Stimulated activated CD4-positive, alpha-beta T cell treated with anti-CD3 and anti-CD28 coated beads, Interleukin-15, amount 100 ng/mL, for 48 hours (primary cell): ENCODE measurements around the gene APC2.

Experiments
- DNase-seq, 2 donors: peaks; one replicate each; pipeline ENCODE4 v3.0.0-alpha.2; 2020; ENCODE audit warnings: low read depth in 2 of 2

APC2 gene

GRCh38 chr19:1465191-1466016 lies 15.5 kb downstream of the APC2 start:
- no peak for DNase-seq

GRCh38 chr19:1466018-1466460 lies 16.1 kb downstream of the APC2 start:
- no peak for DNase-seq

DNA sequence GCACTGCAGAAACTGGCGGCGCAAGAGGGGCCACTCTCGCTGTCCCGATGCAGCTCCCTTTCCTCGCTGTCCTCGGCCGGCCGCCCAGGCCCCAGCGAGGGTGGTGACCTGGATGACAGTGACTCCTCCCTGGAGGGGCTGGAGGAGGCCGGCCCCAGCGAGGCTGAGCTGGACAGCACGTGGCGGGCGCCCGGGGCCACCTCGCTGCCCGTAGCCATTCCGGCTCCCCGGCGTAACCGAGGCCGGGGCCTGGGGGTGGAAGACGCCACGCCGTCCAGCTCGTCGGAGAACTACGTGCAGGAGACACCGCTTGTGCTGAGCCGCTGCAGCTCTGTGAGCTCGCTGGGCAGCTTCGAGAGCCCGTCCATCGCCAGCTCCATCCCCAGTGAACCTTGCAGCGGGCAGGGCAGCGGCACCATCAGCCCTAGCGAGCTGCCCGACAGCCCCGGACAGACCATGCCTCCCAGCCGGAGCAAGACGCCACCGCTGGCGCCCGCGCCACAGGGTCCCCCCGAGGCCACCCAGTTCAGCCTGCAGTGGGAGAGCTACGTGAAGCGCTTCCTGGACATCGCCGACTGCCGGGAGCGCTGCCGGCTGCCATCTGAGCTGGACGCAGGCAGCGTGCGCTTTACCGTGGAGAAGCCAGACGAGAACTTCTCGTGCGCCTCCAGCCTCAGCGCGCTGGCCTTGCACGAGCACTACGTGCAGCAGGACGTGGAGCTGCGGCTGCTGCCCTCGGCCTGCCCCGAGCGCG lies 16.7 kb downstream of the APC2 start:
- no peak for DNase-seq

GRCh38 chr19:1467215-1467489 lies 17.2 kb downstream of the APC2 start:
- no peak for DNase-seq

- no peak for DNase-seq
These were observed 17.8 kb downstream of the APC2 start for GRCh38 chr19:1467490-1468273.

GRCh38 chr19:1468274-1468820 lies 18.4 kb downstream of the APC2 start:
- no peak for DNase-seq

- no peak for DNase-seq
These were observed 18.9 kb downstream of the APC2 start for GRCh38 chr19:1468821-1469254.

- no peak for DNase-seq
These were observed 19.5 kb downstream of the APC2 start for GRCh38 chr19:1469255-1470054.

GRCh38 chr19:1470055-1470304 lies 20.1 kb downstream of the APC2 start:
- DNase-seq, result no peak

DNA sequence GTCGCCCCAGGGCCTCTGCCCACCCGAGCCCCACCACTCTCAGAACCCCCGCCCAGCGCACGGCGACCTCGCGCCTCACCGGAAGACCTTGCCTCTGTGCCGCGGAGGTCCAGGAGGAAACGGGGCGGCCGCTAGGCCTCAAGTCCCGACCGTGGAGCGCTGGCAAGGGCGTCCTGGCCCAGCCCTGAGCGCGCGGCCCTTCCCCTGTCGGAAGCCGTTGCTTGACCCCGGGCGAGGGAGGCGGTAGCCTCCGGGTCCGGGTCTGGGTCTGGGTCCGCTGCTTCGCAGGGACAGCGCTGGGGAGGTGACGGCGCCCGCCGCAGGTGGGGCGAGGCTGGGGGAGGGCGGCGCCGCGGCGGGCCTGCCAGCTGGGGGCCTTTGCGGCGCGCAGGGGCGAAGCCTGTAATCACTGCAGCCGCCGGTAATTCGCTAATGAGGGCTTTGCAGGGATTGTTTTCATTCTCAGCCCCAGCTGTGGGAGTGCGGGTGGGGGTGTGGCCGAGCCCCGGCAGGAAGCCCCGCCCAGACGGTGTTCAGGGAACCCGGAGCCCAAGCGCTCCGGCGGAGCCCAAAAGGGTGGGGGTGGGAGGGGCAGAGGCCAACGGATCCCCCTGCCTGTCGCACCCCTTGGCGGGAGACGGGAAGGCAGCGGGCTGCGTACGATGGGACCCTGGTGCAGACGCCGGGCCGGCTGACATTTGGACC lies 20.5 kb downstream of the APC2 start:
- DNase-seq, result no peak

GRCh38 chr19:1471010-1471514 lies 21.1 kb downstream of the APC2 start:
- DNase-seq, result no peak

DNA sequence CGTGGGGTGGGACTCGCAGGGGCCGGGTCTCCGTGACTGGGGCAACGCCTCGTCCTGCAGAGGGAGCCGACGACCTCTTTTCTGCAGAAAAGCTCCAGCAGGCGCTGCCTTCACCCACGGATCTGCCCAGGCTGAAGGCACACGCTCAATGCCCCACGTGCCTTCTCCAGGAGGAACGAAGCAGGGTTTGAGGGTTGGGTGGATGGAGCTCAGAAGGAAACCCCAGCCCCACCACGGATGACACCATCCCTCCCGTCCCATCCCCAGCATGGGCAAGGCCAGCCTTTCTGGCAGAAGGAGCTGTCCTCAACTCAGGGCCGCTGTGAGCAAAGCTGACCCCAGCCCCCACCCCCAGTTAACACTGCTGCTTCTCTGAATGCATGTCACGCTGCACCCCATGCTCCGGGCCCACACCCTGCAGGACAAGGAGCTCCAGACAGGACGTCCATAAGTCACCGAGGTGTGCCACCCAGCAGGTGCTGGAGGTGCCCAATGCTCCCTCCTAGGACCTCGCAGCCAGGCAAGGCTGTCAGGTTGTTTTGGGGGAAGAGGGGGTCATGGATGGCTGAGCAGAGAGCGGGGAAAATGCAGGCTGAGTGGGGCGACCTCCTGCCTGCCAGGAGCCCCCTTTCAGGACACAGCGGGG lies 21.7 kb downstream of the APC2 start:
- DNase-seq, result no peak

DNA sequence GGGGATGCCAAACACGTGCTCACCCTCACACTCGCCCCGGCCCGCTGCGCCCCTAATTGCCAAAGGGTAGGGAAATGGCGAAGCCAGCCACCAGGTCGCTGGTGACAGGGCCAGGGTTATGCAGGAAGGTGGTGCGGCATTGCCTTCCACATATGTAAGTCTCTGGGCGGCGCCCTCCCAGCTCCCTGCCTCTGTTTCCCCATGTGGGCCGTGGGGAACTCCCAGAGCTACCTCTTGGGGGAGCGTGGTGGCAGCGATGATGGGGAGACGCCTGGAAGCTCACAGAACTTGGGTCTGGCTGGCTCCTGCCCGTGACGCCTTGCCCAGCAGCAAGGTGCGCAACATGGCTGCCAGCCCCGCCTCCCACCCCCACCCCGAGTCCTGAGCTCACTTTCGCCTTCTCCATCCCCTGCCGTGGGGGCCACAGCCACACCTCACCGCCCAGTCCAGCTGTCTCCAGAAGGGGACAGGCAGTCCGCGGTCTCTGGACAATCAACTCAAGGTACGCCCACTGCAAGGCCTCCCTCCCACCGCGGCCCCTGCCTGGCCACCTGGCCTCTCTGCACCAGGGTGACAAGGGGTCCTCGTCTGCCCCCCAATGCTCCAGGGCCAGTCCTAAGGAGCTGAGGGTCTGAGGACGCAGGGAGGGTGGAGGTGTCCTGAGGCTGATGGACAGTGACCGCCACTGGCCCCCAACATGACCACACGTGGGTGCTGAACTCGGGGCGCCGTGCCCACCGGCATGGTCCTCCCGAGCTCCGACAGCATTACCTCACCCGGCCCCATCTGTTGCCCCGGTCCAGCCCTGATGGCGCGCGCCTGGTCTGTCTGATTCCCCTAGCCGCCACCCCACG lies 22.5 kb downstream of the APC2 start:
- DNase-seq, result no peak

DNA sequence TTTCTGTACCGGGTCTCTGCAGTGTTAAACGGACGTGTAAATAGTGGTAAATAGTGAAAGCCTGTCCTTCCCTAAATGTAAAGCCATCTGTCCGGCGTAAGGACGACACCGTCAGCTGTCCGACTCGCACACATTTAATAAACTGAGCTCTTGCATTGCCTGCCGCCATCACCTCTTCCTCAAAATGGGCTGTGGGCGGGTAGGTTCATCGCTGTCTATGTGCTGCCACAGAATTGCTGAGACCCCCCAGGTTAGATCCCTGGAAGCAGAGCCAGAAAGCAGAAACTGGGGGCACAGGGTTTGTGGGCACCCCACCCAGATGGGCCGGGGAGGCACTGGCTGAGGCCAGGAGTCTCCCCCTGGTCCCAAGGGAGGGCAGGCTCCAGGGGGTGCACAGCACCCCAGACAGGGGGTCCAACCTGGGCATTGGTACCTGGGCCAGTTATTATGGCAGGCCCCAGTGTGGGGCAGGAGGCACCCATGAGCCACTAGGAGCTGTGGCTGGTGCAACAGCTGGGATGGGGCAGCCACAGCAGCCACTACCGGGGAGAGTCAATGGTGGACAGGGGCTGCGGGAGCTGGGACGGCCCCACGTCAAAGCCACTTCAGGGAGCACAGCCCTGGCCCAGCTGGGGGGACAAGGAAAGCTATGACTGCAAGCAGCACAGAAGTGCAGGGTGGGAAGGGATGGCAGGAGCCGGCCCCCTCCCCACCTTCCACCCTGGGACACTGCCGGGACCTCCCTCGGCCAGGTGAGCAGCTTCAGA lies 23.3 kb downstream of the APC2 start:
- no peak for DNase-seq

GRCh38 chr19:1474011-1474764 lies 24.3 kb downstream of the APC2 start:
- no peak for DNase-seq

GRCh38 chr19:1474765-1475351 lies 24.9 kb downstream of the APC2 start:
- no peak for DNase-seq

DNA sequence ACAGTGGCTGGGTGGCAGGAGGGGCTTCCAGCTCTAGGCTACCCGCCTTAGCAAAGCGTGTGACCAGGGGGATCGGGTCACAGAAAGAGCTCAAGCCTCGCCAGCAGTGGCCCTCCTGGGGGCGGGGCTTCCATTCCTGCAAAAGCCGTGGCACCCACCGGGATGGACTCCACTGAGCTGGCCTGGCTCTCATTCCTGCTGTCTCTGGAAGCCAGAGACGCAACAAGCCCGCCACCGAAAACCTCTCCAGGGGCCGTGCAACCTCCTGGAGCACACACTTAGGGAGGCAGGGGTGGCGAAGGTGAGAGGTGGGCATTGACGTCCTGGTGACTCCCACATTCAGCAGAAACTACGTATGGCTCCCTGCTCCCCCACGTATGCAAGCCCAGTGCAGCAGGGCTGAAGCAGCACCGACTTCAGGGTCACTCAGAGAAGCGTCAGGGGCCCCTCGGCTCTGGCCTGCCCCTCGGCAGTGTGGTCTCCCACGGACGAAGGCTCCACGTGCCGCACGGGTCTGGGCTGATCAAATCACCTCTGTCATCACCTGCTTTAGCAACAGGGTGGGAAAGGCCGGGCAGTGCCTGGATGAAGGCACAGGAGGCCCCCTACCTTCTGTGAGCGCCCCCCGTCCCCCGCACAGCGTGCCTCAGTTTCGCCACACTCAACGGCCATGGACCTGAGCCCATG lies 26.0 kb downstream of the APC2 start:
- DNase-seq, result no peak
